ENCODE measurements around the gene ZNF853. TPM values are rescaled to one million over a fixed set of nuclear protein-coding genes. Genes with fewer than 3 reads are reported as not detected.
"Not testable (repeated sequence)": the region's sequence is repeated elsewhere in the genome, so short reads cannot be mapped to it uniquely, and the experiment has no call there.

Gene ZNF853
- total RNA-seq, 2 donors from 2014 or later, result 8.1 to 11.9 TPM

- DNase-seq (ENCODE audit: low spot score), result no peak
- intact Hi-C loops (cut with DNase I), result no loop called here
Observed at GRCh38 chr7:6630007-6630849, 14.8 kb downstream of the ZNF853 start.

- intact Hi-C loops (cut with DNase I), result no loop called here
- DNase-seq (ENCODE audit: low spot score), result no peak
Observed at GRCh38 chr7:6631605-6632004, 16.2 kb downstream of the ZNF853 start.

- intact Hi-C loops (cut with DNase I), result no loop called here
- no peak for DNase-seq (ENCODE audit: low spot score)
Observed at GRCh38 chr7:6634021-6634420, 18.6 kb downstream of the ZNF853 start.

GRCh38 chr7:6634971-6635370, 19.6 kb downstream of the ZNF853 start:
- DNase-seq (ENCODE audit: low spot score); intact Hi-C loops (cut with DNase I): not testable (repeated sequence)

GRCh38 chr7:6636741-6637543, 21.5 kb downstream of the ZNF853 start, which contains the start of gene ZNF316:
Gene ZNF316 (plus strand): TSS chr7:6637318. CDS start chr7:6642410, 5,092 bp downstream.
- peak; percentile 89 for DNase-seq (ENCODE audit: low spot score)
- intact Hi-C loops (cut with DNase I), result no loop called here

DNA sequence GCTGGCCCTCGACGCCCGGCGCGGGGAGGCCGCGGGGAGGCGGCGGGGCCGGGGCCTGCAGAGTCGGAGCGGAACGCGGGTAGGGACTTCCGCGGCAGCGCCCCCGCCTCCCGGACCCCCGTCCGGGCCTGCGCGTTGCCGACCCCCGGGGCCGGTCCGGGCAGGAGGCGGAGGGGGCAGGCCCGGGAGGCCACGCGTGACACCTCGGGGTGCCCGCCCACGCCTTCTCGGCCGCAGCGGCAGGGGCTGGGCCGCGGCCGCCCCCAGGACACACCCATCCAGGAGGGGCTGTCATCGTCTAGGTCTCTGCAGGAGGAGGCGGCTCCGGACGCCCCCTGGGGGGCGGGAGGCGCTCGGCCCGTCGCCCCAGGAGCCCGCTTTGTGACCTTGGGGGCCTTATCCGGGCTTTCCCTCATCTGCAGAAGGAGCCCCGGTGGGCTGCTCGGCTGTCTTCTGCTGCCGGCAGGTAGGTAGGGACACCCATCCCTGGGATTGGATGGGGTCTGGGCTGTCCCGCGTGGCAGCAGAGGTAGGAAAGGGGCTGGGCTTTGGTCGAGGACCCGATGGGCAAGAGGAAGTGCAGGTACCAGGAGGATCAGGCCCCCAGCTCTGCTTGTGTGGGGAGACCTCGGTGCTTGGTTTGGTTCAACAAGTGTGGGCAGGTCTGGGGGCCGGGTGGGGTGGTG, 22.3 kb downstream of the ZNF853 start:
- intact Hi-C loops (cut with DNase I), result no loop called here
- DNase-seq (ENCODE audit: low spot score), result no peak

DNA sequence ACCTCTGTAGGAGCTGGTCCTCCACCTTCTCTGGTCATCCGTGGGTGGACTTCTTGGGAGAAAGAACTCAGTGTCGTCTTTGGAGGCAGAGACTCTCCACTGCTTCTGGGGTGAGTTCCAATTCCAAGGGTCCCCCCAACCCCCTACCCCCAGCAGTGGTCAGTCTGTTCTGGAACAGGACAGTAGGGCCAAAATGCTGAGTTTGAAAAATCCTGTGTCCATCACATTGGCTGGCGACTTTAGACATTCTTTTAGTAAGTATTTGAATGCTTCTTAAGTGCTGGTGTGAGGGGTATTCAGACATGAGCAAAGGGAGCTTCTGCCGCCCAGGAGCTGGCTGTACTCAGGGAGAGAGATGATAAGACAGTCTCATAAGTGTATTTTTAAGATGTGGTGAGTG, 23.6 kb downstream of the ZNF853 start:
- no peak for DNase-seq (ENCODE audit: low spot score)
- intact Hi-C loops (cut with DNase I), result no loop called here

GRCh38 chr7:6639627-6640026, 24.2 kb downstream of the ZNF853 start:
- DNase-seq (ENCODE audit: low spot score), result no peak
- intact Hi-C loops (cut with DNase I), result no loop called here

DNA sequence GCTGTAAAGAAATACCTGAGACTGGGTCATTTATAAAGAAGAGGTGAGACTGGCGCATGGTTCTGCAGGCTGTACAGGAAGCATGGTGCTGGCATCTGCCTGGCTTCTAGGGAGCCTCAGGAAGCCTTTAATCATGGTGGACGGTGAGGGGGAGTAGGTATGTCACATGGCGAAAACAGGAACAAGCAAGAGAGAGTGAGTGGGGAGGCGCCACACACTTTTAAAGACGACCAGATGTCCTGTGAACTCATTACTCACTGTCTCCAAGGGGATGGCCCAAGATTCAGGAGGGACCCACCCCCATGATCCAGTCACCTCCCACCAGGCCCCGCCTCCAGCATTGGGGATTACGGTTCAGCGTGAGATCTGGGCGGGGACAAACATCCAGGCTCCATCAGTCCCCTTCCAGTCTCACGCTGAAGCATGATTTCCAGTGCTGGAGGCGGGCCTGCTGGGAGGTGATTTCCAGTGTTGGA, 24.9 kb downstream of the ZNF853 start:
- intact Hi-C loops (cut with DNase I), result no loop called here
- peak; percentile 86 for DNase-seq (ENCODE audit: low spot score)

- DNase-seq (ENCODE audit: low spot score), result no peak
- intact Hi-C loops (cut with DNase I), result no loop called here
Observed at GRCh38 chr7:6641305-6642035, 26.1 kb downstream of the ZNF853 start.

- no peak for DNase-seq (ENCODE audit: low spot score)
- intact Hi-C loops (cut with DNase I), result no loop called here
Observed at GRCh38 chr7:6642239-6642839, 26.9 kb downstream of the ZNF853 start.

GRCh38 chr7:6642861-6643640, 27.6 kb downstream of the ZNF853 start:
- DNase-seq (ENCODE audit: low spot score), result no peak
- intact Hi-C loops (cut with DNase I), result no loop called here

DNA sequence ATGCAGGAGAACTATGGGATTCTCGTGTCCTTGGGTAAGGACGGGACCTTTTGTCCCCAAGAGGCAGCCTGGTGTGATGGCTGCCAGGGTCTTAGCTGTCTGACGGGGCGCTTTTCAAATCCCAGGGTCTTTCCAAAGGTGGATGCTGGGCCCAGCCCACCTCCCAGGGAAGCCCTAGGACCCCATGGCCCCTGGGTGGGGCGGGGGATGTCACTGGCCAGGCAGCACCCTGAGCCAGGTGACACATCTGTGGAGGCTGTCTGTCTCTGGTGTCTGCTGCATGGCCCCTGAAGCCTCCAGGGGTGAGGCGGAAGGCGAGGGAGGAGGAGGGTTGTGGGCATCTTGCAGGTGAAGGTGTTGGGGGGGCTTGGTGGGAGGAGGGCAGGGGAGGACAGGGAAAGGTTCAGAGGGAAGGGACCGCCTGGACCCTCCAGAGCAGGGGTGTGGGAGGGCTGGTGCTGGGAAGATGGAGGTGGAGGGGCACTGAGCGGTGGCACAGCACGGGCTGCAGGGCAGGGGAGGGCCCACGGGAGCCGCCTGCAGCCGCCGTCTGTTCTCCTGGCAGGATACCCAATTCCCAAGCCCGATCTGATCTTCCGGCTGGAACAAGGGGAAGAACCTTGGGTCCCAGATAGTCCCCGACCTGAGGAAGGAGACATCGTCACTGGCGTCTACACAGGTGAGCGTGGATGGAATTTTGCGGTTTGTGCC, 28.7 kb downstream of the ZNF853 start:
- intact Hi-C loops (cut with DNase I), result no loop called here
- DNase-seq (ENCODE audit: low spot score), result no peak

GRCh38 chr7:6644728-6645127, 29.3 kb downstream of the ZNF853 start:
- no peak for DNase-seq (ENCODE audit: low spot score)
- intact Hi-C loops (cut with DNase I), result no loop called here

DNA sequence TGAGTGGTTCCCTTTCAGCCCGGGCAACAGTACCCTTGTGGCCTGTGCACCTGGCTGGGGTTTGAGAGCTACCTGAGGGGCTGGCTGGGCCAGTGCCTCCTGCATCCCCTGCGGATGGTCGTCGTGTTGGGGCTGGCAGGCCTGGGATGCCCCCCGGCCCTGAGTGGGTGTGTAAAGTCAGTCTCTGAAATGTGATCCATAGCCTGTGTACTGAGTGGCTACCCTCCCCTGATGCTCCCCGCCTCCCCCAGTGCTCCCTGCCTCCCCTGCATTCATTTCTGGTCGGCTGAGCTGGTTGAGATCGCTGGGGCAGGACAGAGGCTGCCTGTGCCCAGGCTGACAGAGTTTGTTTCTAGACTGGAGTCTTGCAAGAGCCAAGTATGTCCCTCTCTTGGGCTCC, 31.1 kb downstream of the ZNF853 start:
- intact Hi-C loops (cut with DNase I), result no loop called here
- no peak for DNase-seq (ENCODE audit: low spot score)

GRCh38 chr7:6647080-6647479, 31.7 kb downstream of the ZNF853 start:
- intact Hi-C loops (cut with DNase I), result no loop called here

DNA sequence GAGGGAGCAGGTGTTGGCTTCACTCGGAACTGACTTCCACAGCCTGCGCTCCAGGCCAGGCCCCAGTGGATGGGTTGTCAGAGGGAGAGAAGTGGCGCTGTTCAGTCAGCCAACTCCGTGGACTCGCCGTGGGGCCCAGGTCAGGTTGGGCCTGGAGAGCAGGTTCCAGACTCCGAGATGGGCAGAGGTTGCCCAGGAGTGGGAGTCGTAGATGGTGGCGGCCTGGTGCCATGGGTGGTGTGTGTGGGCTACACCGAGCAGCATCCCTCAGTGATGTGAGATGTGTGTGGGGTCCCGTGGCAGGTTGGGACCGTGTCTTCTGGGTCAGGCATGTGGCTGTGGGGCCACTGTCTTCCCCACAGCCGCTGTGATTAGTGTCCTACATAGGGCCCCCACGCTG, 32.1 kb downstream of the ZNF853 start:
- intact Hi-C loops (cut with DNase I), result no loop called here

More at GRCh38 chr7:6647080-6647479, 31.7 kb downstream of the ZNF853 start:
- DNase-seq (ENCODE audit: low spot score), result no peak

More for the DNA sequence above, 32.1 kb downstream of the ZNF853 start:
- no peak for DNase-seq (ENCODE audit: low spot score)

Data from posterior vena cava (tissue), 2 donors.